Tibial artery (tissue), 4 donors: ENCODE measurements around the gene C10orf67.
A peak's percentile ranks its signal among the peaks of the same experiment; 100 is the strongest.

Experiments
- DNase-seq, 2 donors: peaks; one replicate each; pipeline ENCODE4 v3.0.0-alpha.2; 2019
- H3K27ac ChIP-seq, 2 donors: fragments of 200-600 bp; sonication (generic) in 1 of 2; 1 replicate in 1 of 2; 2 replicates in 1 of 2; pipeline ENCODE4 v1.5.1; 2018 to 2019; ENCODE audit warnings: mild to moderate bottlenecking in 1 of 2
- H3K27me3 ChIP-seq, 2 donors: fragments of 200-600 bp; sonication (generic) in 1 of 2; one replicate each; pipeline versions ENCODE4 v1.5.1 to v1.6.0; 2016 to 2019
- H3K36me3 ChIP-seq, 3 donors: fragments of 200-600 bp; sonication (generic) in 2 of 3; one replicate each; pipeline ENCODE4 v1.5.1; 2016 to 2019; ENCODE audit warnings: mild to moderate bottlenecking in 2 of 3
- H3K4me1 ChIP-seq, 4 donors: fragments of 200-600 bp; sonication (generic) in 2 of 4; 1 replicate in 3 of 4; 2 replicates in 1 of 4; pipeline ENCODE4 v1.5.1; 2016 to 2019
- H3K4me3 ChIP-seq, 2 donors: fragments of 200-600 bp; sonication (generic) in 1 of 2; 1 replicate in 1 of 2; 2 replicates in 1 of 2; pipeline ENCODE4 v1.5.1; 2018 to 2019; ENCODE audit warnings: mild to moderate bottlenecking in 2 of 2
- H3K9me3 ChIP-seq, 3 donors: fragments of 200-600 bp; sonication (generic) in 1 of 3; one replicate each; pipeline ENCODE4 v1.5.1; 2016 to 2019
- CTCF ChIP-seq, 2 experiments: fragments of 200-600 bp in 1 of 2; fragments of 450-650 bp in 1 of 2; IDR thresholded peaks; one replicate each; pipeline ENCODE4 v1.5.1; 2017 to 2019; ENCODE audit warnings: antibody characterized with exemption in 2 of 2, mild to moderate bottlenecking in 1 of 2, moderate library complexity in 1 of 2
- intact Hi-C: fragments of 100-400 bp; cut with DNase I; formaldehyde crosslinking; loops from one replicate; pipeline ENCODE4 v1.15.0; 2023; ENCODE audit warnings: low total_unique reads

C10orf67 gene

DNA sequence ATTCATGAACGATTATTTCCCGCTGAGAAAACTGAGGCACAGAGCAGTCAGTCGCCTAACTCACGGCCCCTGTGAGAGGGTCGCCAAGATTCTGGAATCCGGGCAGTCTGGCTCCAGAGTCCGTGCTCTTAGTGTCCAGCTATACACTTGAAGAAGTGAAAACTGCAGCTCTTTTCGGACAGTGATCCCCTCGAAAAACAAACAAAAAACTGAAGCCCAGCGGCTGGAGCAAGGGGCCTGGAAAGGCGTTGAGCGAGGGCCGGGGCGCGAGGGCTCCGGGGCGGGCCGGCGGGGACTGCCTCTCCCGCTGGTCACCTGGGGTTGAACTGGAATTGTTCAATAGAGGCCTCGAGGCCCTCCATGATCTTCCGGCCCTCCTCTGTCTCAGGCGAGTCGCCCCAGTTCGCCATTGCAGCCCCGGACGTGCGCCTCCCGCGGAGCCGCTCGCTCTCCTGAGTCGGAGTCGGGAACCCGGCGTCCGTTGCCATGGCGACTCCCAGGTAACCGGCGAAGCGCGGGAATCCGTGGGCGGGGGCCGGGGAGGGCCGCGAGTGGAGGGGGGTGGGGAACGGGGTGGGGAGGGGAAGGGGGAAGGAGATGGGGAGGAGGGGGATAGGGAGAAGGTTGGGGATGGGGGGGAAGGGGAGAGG is 881 bp downstream of the C10orf67 start:
- H3K27ac ChIP-seq: no peak overlapping the region
- peak overlapping the region; percentile 35 to 46 for H3K4me3 ChIP-seq
- no peaks in the 10 kb centered on the region for H3K36me3 ChIP-seq
- intact Hi-C loops: no loop called here
- peaks cover 0 to 18% (median 7%) of the 10 kb centered on the region in 4 donors for H3K4me1 ChIP-seq
- H3K9me3 ChIP-seq: no peaks in the 10 kb centered on the region
- TF ChIP-seq CTCF (IDR thresholded peaks at IDR 0.05): no peak
- H3K27me3 ChIP-seq: peaks cover 0 to 30% of the 10 kb centered on the region in 2 donors
- peak in 1 of 2 donors; percentile 22 for DNase-seq

DNA sequence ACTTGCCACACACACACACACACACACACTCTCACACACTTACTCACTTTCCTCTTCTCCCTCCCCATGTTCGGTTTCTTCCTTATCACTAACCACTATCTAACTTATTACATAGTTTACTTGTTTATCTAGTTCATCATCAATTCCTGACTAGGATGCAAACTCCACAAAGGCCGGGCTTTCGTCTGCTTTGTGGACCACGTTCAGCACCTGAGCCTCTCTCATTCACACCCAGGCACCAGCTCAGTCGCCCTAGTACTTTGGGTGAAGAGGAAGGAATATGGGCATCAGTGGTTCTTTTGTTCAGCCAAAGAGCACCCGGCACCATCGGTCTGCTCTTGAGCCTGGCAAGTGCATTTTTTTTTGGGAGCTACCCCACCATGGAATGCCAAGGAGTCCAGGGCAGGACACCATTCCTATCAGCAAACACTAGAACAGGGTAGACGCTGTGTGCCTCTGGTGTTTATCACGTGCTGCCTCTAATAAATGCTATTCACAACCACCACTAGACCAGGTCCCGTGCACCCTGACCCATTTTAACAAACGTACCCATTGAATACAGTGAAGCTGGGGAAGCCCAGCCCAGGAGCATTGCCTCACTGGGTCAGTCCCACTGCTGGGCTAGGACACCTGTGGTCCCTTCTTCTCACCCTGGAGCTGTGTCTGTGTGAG is 2.2 kb downstream of the C10orf67 start:
- no peaks in the 10 kb centered on the region for H3K36me3 ChIP-seq
- intact Hi-C loops: no loop called here
- H3K27ac ChIP-seq: no peak overlapping the region
- peaks cover 0 to 15% (median 7%) of the 10 kb centered on the region in 4 donors for H3K4me1 ChIP-seq
- no peaks in the 10 kb centered on the region for H3K9me3 ChIP-seq
- no peak for TF ChIP-seq CTCF (IDR thresholded peaks at IDR 0.05)
- DNase-seq: no peak
- H3K4me3 ChIP-seq: no peak overlapping the region
- H3K27me3 ChIP-seq: peaks cover 0 to 30% of the 10 kb centered on the region in 2 donors

DNA sequence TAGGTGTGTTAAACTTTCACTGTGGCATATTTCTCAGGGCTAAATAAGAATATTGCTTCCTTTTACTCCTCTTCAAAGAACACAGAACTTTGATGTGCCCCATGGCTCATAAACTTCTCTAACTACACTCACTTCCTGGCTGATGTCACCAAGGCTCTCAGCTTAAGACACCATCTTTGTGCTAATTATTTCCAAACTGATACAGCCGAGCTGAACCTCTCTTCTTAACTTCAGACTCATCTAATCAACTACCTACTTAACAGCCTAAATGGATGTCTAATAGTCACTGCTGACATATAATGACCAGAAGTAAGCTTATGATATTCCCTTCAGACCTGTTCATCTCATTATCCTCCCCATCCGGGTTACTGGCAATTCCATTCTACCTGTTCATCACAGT is 3.6 kb downstream of the C10orf67 start:
- no peak for TF ChIP-seq CTCF (IDR thresholded peaks at IDR 0.05)
- DNase-seq: no peak
- intact Hi-C loops: no loop called here
- H3K4me3 ChIP-seq: no peak overlapping the region
- H3K9me3 ChIP-seq: no peaks in the 10 kb centered on the region
- H3K27ac ChIP-seq: no peak overlapping the region
- peaks cover 0 to 25% of the 10 kb centered on the region in 2 donors for H3K27me3 ChIP-seq
- peaks cover 0 to 15% (median 7%) of the 10 kb centered on the region in 4 donors for H3K4me1 ChIP-seq
- no peaks in the 10 kb centered on the region for H3K36me3 ChIP-seq

DNA sequence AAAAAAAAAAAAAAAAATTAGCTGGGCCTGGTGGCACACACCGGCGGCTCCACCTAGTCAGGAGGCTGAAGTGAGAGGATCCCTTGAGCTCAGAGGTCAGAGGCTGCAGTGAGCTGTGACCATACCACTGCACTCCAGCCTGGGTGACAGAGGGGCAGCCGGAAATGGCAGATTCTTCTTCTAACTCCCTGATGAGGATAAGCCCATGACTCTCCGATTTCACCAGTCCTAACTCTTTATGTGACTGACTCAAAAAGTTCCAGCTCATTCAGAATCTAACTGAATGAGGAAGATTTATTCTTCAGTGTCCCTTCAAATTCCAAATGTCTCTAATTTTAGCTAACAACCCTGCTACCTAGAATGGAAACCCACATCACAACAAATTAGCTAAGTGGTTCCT is 4.2 kb downstream of the C10orf67 start:
- H3K4me1 ChIP-seq: peaks cover 0 to 15% (median 7%) of the 10 kb centered on the region in 4 donors

DNA sequence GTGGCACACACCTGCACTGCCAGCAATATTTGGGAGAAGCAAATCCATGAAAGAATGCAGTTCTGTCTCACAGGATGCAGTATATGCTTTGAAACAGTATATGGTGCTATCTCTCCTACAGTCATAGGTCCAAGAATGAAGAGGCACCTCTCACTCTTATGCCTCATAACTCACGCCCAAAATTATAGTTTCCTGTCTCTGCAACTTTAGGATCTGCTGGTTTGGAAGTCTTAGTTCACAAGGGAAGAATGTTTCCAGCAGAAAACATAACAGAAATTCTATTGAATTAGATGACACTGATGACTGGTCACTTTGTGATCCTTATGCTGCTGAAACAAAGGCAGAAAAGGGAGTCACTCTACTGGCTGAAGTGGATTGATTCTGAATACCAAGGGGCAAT is 5.7 kb downstream of the C10orf67 start:
- intact Hi-C loops: no loop called here

More for the DNA sequence above, 4.2 kb downstream of the C10orf67 start:
- no peak for DNase-seq
- H3K27me3 ChIP-seq: peaks cover 0 to 25% of the 10 kb centered on the region in 2 donors
- intact Hi-C loops: no loop called here
- no peaks in the 10 kb centered on the region for H3K9me3 ChIP-seq
- no peak overlapping the region for H3K4me3 ChIP-seq
- no peaks in the 10 kb centered on the region for H3K36me3 ChIP-seq
- H3K27ac ChIP-seq: no peak overlapping the region
- no peak for TF ChIP-seq CTCF (IDR thresholded peaks at IDR 0.05)

More for the DNA sequence above, 5.7 kb downstream of the C10orf67 start:
- no peak for DNase-seq
- Histone ChIP-seq H3K9me3 (no peaks in the 10 kb centered on the region), H3K36me3 (no peaks in the 10 kb centered on the region), H3K27me3 (peaks cover 0 to 17% of the 10 kb centered on the region in 2 donors), H3K4me1 (peaks cover 0 to 5% (median 2%) of the 10 kb centered on the region in 4 donors), H3K4me3 (no peak overlapping the region), H3K27ac (no peak overlapping the region)
- no peak for TF ChIP-seq CTCF (IDR thresholded peaks at IDR 0.05)
